Measurements from ENCODE around the gene SLC33A1. TPM values are rescaled to one million over a fixed set of nuclear protein-coding genes. Genes with fewer than 3 reads are reported as not detected.

SLC33A1 gene
- total and polyA plus RNA-seq, 2 of the 13 experiments (the other 11 are each of a cell fraction or from before 2014, with no cell fraction given) = 20.0 to 32.1 TPM

DNA sequence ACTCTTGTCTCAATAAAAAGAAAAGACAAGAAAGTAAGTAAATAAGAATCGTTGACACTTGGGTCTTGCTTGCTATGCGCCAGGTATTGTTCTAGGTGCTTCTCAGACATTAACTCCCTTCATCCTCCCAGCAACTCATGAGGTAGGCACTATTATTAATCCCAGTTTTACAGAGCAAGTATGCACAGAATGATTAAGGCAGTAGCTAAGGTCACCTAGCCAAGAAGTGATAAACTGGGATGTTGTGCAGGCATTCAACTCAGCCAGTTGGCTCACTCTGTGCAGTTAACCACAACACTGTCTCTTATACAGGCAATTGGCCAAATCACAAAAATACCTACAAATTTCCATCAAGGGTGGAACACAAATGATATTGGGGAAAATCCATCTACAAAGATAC lies 46.4 kb downstream of the SLC33A1 start:
- 55% methylated on average over 2 of the region's 2 CpGs for WGBS (ENCODE audit: low lambda C conversion rate)
- in situ Hi-C loops (cut with HindIII; ENCODE audit: extremely low pct_ligation_motif_present, low pct_unique_long_range_greater_than_20kb) = loop anchor here (5.0 kb wide), 1 partner anchor 54 kb away; no protein-coding TSS in a partner anchor
- no peaks in the 10 kb centered on the region for H3K27me3 ChIP-seq (ENCODE audit: control insufficient read depth in 1 of 2, insufficient read depth in 2 of 2, low read length in 2 of 2)
- H3K27ac ChIP-seq (ENCODE audit: extremely low read length, insufficient read depth, low read length) = no peak overlapping the region
- H3K36me3 ChIP-seq (replicated peaks in 1 of 2; ENCODE audit: control insufficient read depth in 1 of 2, insufficient read depth in 2 of 2, low read length in 2 of 2) = no peaks in the 10 kb centered on the region
- intact Hi-C loops (cut with micrococcal nuclease; ENCODE audit: unreplicated experiment) = loop anchor here (2.0 kb wide), 1 partner anchor 63 kb away; the partner anchor contains the start of gene PLCH1
- H3K4me3 ChIP-seq (replicated peaks in 1 of 3; ENCODE audit: insufficient read depth in 1 of 3, low read depth in 2 of 3, low read length in 3 of 3) = no peak overlapping the region
- no peak overlapping the region for H2AFZ ChIP-seq (ENCODE audit: low read length)
- H3K4me2 ChIP-seq (ENCODE audit: low read depth, low read length) = no peak overlapping the region
- DNase-seq (ENCODE audit: low spot score) (no peak), ATAC-seq (no peak), FAIRE-seq (no peak)
- no peak overlapping the region for H3K9ac ChIP-seq (ENCODE audit: insufficient read depth, low read depth, low read length)
- POLR2A ChIA-PET = no interaction called here
- no peaks in the 10 kb centered on the region for H3K79me2 ChIP-seq (ENCODE audit: insufficient read depth, low read length)
- no TSS peak for BruUV-seq (replicated peaks)
- CTCF ChIA-PET (ENCODE audit: low intra/inter-chr PET ratio, low total read pairs) = no interaction called here
- H4K20me1 ChIP-seq (ENCODE audit: insufficient read depth, low read length) = no peaks in the 10 kb centered on the region
- H3K4me1 ChIP-seq (ENCODE audit: insufficient read depth, low read length) = peaks cover 18% of the 10 kb centered on the region
- H3K9me3 ChIP-seq (ENCODE audit: low read length) = no peaks in the 10 kb centered on the region
- no peak for TF ChIP-seq FOXM1 (CRISPR knock-in tag; IDR thresholded peaks at IDR 0.05)
- TF ChIP-seq HNRNPK (IDR thresholded peaks at IDR 0.05; ENCODE audit: low read depth, low read length, poor library complexity, severe bottlenecking) = no peak
- TF ChIP-seq, protein P1, sequence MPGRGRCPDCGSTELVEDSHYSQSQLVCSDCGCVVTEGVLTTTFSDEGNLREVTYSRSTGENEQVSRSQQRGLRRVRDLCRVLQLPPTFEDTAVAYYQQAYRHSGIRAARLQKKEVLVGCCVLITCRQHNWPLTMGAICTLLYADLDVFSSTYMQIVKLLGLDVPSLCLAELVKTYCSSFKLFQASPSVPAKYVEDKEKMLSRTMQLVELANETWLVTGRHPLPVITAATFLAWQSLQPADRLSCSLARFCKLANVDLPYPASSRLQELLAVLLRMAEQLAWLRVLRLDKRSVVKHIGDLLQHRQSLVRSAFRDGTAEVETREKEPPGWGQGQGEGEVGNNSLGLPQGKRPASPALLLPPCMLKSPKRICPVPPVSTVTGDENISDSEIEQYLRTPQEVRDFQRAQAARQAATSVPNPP (CRISPR knock-in tag; IDR thresholded peaks at IDR 0.05) = no peak
- TF ChIP-seq ZNF24 (IDR thresholded peaks at IDR 0.05) = no peak
- TF ChIP-seq CCAR2 (optimal IDR thresholded peaks at IDR 0.05; ENCODE audit: low read depth, low read length) = no peak
- no peak for TF ChIP-seq DNMT3B (CRISPR knock-in tag; conservative IDR thresholded peaks at IDR 0.05)
- TF ChIP-seq RAD21 (CRISPR knock-in tag; IDR thresholded peaks at IDR 0.05) = no peak
- TF ChIP-seq, protein P2, sequence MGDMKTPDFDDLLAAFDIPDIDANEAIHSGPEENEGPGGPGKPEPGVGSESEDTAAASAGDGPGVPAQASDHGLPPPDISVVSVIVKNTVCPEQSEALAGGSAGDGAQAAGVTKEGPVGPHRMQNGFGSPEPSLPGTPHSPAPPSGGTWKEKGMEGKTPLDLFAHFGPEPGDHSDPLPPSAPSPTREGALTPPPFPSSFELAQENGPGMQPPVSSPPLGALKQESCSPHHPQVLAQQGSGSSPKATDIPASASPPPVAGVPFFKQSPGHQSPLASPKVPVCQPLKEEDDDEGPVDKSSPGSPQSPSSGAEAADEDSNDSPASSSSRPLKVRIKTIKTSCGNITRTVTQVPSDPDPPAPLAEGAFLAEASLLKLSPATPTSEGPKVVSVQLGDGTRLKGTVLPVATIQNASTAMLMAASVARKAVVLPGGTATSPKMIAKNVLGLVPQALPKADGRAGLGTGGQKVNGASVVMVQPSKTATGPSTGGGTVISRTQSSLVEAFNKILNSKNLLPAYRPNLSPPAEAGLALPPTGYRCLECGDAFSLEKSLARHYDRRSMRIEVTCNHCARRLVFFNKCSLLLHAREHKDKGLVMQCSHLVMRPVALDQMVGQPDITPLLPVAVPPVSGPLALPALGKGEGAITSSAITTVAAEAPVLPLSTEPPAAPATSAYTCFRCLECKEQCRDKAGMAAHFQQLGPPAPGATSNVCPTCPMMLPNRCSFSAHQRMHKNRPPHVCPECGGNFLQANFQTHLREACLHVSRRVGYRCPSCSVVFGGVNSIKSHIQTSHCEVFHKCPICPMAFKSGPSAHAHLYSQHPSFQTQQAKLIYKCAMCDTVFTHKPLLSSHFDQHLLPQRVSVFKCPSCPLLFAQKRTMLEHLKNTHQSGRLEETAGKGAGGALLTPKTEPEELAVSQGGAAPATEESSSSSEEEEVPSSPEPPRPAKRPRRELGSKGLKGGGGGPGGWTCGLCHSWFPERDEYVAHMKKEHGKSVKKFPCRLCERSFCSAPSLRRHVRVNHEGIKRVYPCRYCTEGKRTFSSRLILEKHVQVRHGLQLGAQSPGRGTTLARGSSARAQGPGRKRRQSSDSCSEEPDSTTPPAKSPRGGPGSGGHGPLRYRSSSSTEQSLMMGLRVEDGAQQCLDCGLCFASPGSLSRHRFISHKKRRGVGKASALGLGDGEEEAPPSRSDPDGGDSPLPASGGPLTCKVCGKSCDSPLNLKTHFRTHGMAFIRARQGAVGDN (CRISPR knock-in tag; IDR thresholded peaks at IDR 0.05) = no peak
- TF ChIP-seq ZNF256 (CRISPR knock-in tag; conservative IDR thresholded peaks at IDR 0.05) = no peak
- TF ChIP-seq STAT5B (CRISPR knock-in tag; IDR thresholded peaks at IDR 0.05) = no peak
- TF ChIP-seq, protein P3, sequence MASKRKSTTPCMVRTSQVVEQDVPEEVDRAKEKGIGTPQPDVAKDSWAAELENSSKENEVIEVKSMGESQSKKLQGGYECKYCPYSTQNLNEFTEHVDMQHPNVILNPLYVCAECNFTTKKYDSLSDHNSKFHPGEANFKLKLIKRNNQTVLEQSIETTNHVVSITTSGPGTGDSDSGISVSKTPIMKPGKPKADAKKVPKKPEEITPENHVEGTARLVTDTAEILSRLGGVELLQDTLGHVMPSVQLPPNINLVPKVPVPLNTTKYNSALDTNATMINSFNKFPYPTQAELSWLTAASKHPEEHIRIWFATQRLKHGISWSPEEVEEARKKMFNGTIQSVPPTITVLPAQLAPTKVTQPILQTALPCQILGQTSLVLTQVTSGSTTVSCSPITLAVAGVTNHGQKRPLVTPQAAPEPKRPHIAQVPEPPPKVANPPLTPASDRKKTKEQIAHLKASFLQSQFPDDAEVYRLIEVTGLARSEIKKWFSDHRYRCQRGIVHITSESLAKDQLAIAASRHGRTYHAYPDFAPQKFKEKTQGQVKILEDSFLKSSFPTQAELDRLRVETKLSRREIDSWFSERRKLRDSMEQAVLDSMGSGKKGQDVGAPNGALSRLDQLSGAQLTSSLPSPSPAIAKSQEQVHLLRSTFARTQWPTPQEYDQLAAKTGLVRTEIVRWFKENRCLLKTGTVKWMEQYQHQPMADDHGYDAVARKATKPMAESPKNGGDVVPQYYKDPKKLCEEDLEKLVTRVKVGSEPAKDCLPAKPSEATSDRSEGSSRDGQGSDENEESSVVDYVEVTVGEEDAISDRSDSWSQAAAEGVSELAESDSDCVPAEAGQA (IDR thresholded peaks at IDR 0.05; ENCODE audit: low read depth) = no peak
- TF ChIP-seq, protein P3 (CRISPR knock-in tag; IDR thresholded peaks at IDR 0.05; ENCODE audit: borderline replicate concordance) = no peak
- TF ChIP-seq, protein P4, sequence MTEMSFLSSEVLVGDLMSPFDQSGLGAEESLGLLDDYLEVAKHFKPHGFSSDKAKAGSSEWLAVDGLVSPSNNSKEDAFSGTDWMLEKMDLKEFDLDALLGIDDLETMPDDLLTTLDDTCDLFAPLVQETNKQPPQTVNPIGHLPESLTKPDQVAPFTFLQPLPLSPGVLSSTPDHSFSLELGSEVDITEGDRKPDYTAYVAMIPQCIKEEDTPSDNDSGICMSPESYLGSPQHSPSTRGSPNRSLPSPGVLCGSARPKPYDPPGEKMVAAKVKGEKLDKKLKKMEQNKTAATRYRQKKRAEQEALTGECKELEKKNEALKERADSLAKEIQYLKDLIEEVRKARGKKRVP (CRISPR knock-in tag; IDR thresholded peaks at IDR 0.05) = no peak
